GM19468 (cell line): ENCODE results near the gene HSD17B4.

ENCODE experiments used
- ATAC-seq: cut with Tn5 transposase; IDR thresholded peaks from one replicate; pipeline ENCODE4 v1.9.1; 2021; ENCODE audit warnings: mild to moderate bottlenecking, moderate library complexity, moderate number of reproducible peaks; ENCODE audit not compliant: unreplicated experiment; ENCODE audit errors: extremely low read depth

HSD17B4 gene

GRCh38 chr5:119583684-119584083, 131.4 kb downstream of the HSD17B4 start:
- peak; percentile 88 for ATAC-seq
